Measurements from ENCODE around the gene GRHL3.

GRCh38 chr1:24317956-24318614, 1.1 kb upstream of the GRHL3 start:
- TF ChIP-seq CTCF (IDR thresholded peaks at IDR 0.05) (no peak), POLR2A (IDR thresholded peaks at IDR 0.05) (no peak), EP300 (IDR thresholded peaks at IDR 0.05) (no peak)
